Stimulated activated CD4-positive, alpha-beta T cell treated with anti-CD3 and anti-CD28 coated beads, Interleukin-12 subunit alpha, Interleukin-12 subunit beta, amount 100 ng/mL, for 24 hours (primary cell): Measurements from ENCODE around the gene TRO.

Experiments
- DNase-seq, 2 experiments: peaks; one replicate each; pipeline ENCODE4 v3.0.0-alpha.2; 2020; ENCODE audit warnings: low read depth in 2 of 2

TRO gene

DNA sequence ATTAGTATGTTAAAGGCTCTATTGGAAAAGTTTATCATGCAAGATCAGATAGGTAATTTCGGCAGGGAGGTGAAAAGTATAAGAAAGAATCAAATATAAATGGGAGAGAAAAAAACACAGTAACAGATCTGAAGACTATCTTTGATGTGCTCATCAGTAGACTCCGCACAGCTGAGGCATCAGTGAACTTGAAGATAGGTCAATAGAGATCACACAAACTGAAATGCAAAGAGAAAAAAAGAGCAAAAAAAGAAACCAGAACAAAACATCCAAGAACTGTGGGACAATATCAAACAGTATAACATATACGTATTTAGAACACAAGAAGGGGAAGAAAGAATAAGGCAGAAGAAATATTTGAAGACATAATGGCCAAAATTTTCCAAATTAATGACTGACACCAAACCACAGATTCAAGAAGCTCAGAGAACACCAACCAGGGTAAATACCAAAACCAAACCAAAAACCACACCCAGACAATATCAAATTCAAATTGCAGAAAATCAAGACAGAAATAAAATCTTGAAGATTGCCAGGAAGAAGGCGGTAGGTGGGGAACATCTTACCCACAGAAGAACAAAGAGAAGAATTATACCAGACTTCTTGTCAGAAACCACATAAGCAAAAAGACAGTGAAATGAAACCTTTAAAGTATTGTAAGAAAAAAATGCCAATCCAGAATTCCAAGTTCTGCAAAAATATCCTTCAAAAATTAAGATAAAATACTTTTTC is 44.3 kb downstream of the TRO start:
- DNase-seq: no peak

DNA sequence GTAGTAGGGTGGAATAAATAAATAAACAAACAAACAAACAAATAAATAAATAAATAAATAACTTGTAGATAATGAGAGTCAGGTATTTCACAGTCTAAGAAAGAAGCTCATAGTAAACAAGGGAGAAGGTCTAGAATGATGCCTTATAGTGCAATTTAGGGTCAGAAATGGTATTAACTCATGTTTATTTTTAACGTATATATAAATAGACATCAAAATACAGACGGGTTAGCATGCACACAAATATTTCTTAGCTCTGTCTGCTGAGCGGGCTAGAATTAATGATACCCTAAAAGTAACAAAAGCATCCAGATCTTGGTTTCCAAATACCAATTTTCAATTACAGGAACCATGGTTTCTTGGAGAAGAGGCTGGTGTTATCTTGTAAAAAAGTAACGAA is 56.8 kb downstream of the TRO start:
- DNase-seq: no peak

DNA sequence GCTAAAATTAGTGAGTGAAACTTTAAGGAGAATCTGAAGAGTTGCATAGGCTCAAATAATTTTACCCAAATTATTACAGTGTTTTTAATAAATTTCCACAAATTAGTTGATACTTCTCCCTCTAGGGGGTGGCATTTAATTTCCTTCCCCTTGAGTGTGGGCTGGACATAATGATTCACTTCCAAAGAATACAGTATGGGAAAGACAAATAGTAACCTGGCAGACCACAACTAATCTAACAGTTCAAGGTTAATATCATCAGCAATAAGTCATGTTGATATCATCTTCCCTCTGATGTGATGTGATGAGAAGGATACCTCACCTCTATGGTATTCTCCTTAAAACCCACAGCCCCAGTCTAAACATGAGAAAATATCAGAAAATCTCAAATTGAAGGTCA is 57.8 kb downstream of the TRO start:
- no peak for DNase-seq

DNA sequence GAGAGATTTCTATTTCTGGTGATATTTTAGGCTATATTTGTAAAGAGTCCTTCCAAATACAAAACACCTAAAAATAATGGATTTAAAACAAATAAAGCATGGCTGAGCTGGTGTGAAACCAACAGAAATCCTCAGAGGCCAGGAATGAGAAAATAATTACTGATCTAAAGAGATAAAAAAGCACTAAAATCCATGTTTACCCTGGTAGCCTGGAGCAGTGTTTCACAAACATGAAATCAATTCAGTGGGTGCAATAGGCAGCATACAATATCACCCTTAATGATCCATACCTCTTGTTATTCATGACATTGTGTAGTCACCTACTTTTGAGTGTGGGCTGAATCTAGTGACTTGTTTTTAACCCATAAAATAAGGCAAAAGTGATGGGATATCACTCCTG is 58.8 kb downstream of the TRO start:
- DNase-seq: no peak

DNA sequence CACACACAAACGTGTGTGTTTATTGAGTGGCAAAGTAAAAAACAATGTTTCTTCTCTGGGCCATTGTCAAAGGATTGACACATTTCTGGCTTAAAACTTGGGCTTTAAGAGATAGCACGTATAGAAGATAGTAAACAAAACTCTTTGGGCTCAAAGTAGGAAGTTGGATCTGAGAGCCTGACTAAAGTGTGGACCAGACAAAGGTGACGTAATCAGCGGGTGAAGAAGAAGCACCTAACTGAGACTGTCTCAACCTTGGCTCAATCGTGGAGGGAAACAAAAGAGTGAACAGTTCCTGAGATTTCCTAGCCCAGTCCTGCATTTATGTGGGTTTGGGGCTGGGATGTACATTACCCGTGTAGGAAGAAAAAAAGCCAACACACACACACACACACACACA is 59.7 kb downstream of the TRO start:
- no peak for DNase-seq
